ENCODE results near the gene MTG2. TPM values are rescaled to one million over a fixed set of nuclear protein-coding genes. Genes with fewer than 3 reads are reported as not detected.

MTG2 gene
- total RNA-seq, 1 experiment from 2014 or later = 27.9 TPM

- peaks cover 39% of the 10 kb centered on the region for H3K36me3 Mint-ChIP-seq
- TF ChIP-seq, protein P1, sequence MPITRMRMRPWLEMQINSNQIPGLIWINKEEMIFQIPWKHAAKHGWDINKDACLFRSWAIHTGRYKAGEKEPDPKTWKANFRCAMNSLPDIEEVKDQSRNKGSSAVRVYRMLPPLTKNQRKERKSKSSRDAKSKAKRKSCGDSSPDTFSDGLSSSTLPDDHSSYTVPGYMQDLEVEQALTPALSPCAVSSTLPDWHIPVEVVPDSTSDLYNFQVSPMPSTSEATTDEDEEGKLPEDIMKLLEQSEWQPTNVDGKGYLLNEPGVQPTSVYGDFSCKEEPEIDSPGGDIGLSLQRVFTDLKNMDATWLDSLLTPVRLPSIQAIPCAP (CRISPR knock-in tag; IDR thresholded peaks at IDR 0.05) = no peak
- TF ChIP-seq ATF2 (CRISPR knock-in tag; IDR thresholded peaks at IDR 0.05; ENCODE audit: borderline replicate concordance, low read depth) (no peak), CREB1 (CRISPR knock-in tag; IDR thresholded peaks at IDR 0.05) (no peak), IRF2 (CRISPR knock-in tag; IDR thresholded peaks at IDR 0.05; ENCODE audit: borderline replicate concordance, low read depth) (no peak), ZNF281 (CRISPR knock-in tag; IDR thresholded peaks at IDR 0.05) (no peak), NR2C2 (CRISPR knock-in tag; IDR thresholded peaks at IDR 0.05) (no peak), NFYB (CRISPR knock-in tag; conservative IDR thresholded peaks at IDR 0.05; ENCODE audit: low read depth) (no peak)
- TF ChIP-seq, protein P2, sequence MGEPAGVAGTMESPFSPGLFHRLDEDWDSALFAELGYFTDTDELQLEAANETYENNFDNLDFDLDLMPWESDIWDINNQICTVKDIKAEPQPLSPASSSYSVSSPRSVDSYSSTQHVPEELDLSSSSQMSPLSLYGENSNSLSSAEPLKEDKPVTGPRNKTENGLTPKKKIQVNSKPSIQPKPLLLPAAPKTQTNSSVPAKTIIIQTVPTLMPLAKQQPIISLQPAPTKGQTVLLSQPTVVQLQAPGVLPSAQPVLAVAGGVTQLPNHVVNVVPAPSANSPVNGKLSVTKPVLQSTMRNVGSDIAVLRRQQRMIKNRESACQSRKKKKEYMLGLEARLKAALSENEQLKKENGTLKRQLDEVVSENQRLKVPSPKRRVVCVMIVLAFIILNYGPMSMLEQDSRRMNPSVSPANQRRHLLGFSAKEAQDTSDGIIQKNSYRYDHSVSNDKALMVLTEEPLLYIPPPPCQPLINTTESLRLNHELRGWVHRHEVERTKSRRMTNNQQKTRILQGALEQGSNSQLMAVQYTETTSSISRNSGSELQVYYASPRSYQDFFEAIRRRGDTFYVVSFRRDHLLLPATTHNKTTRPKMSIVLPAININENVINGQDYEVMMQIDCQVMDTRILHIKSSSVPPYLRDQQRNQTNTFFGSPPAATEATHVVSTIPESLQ (CRISPR knock-in tag; IDR thresholded peaks at IDR 0.05) = no peak
- TF ChIP-seq, protein P3, sequence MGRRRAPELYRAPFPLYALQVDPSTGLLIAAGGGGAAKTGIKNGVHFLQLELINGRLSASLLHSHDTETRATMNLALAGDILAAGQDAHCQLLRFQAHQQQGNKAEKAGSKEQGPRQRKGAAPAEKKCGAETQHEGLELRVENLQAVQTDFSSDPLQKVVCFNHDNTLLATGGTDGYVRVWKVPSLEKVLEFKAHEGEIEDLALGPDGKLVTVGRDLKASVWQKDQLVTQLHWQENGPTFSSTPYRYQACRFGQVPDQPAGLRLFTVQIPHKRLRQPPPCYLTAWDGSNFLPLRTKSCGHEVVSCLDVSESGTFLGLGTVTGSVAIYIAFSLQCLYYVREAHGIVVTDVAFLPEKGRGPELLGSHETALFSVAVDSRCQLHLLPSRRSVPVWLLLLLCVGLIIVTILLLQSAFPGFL (CRISPR knock-in tag; IDR thresholded peaks at IDR 0.05; ENCODE audit: borderline replicate concordance) = no peak
- CTCF ChIA-PET = no interaction called here
- no peak overlapping the region for H3K27ac Mint-ChIP-seq
- H3K4me3 Mint-ChIP-seq = no peak overlapping the region
- DNase-seq (ENCODE audit: low spot score) = no peak
- H3K27me3 Mint-ChIP-seq (ENCODE audit: low read depth) = no peaks in the 10 kb centered on the region
- no peaks in the 10 kb centered on the region for H3K9me3 Mint-ChIP-seq
- POLR2A ChIA-PET = no interaction called here
- H3K4me1 Mint-ChIP-seq = no peaks in the 10 kb centered on the region
- no peak for ATAC-seq
Measured at GRCh38 chr20:62201173-62202082, 18.6 kb downstream of the MTG2 start.

GRCh38 chr20:62202083-62202395 is 19.2 kb downstream of the MTG2 start:
- ATAC-seq = no peak
- POLR2A ChIA-PET = no interaction called here
- DNase-seq (ENCODE audit: low spot score) = no peak
- no peaks in the 10 kb centered on the region for H3K4me1 Mint-ChIP-seq
- no peak overlapping the region for H3K4me3 Mint-ChIP-seq
- H3K27ac Mint-ChIP-seq = no peak overlapping the region
- H3K36me3 Mint-ChIP-seq = peaks cover 39% of the 10 kb centered on the region
- no peaks in the 10 kb centered on the region for H3K27me3 Mint-ChIP-seq (ENCODE audit: low read depth)
- no peaks in the 10 kb centered on the region for H3K9me3 Mint-ChIP-seq
- CTCF ChIA-PET = no interaction called here
- TF ChIP-seq ZBTB43 (CRISPR knock-in tag; IDR thresholded peaks at IDR 0.05) (no peak), NR3C1 (CRISPR knock-in tag; conservative IDR thresholded peaks at IDR 0.05; ENCODE audit: low read depth) (no peak), FOXK1 (CRISPR knock-in tag; IDR thresholded peaks at IDR 0.05) (no peak)
- TF ChIP-seq, protein P1 (CRISPR knock-in tag; IDR thresholded peaks at IDR 0.05) = no peak

Data from WTC11 (cell line).